Neural crest cell (in vitro differentiated cells): ENCODE data around the gene SRRM1. TPM values are rescaled to one million over a fixed set of nuclear protein-coding genes. Genes with fewer than 3 reads are reported as not detected.

Source experiments
- DNase-seq: peaks from one replicate; pipeline ENCODE4 v3.0.0; 2021; ENCODE audit warnings: low read depth, mixed read lengths, low spot score
- H3K27ac Mint-ChIP-seq: one replicate; pipeline ENCODE4 v1.8.0; 2021; ENCODE audit warnings: mild to moderate bottlenecking, mixed read lengths; ENCODE audit not compliant: unreplicated experiment
- H3K27me3 Mint-ChIP-seq: 2 replicates; pipeline ENCODE4 v1.8.0; 2021; ENCODE audit warnings: low read depth, mild to moderate bottlenecking, mixed read lengths
- H3K36me3 Mint-ChIP-seq: 2 replicates; pipeline ENCODE4 v1.8.0; 2021; ENCODE audit warnings: low read depth, mild to moderate bottlenecking, mixed read lengths
- H3K4me1 Mint-ChIP-seq: 2 replicates; pipeline ENCODE4 v1.8.0; 2021; ENCODE audit warnings: mixed read lengths
- H3K4me3 Mint-ChIP-seq: one replicate; pipeline ENCODE4 v1.8.0; 2021; ENCODE audit warnings: mild to moderate bottlenecking, mixed read lengths
- H3K9me3 Mint-ChIP-seq: 2 replicates; pipeline ENCODE4 v1.8.0; 2021; ENCODE audit warnings: mixed read lengths
- long read RNA-seq: library from polyadenylated mRNA; unstranded; transcript quantifications from one replicate; pipeline ENCODE4 v2.0.0, GENCODE V29; 2020
- total RNA-seq: library from RNA; stranded (reverse); gene quantifications from 2 replicates; pipeline ENCODE4 v1.2.1, GENCODE V29; 2021
- TF ChIP-seq, protein P1 (sequence below): fragments of 200-600 bp; sonication (generic); conservative IDR thresholded peaks from 2 replicates; pipeline ENCODE4 v1.5.0; 2021; ENCODE audit warnings: antibody characterized with exemption, mild to moderate bottlenecking

Gene SRRM1, protein sequence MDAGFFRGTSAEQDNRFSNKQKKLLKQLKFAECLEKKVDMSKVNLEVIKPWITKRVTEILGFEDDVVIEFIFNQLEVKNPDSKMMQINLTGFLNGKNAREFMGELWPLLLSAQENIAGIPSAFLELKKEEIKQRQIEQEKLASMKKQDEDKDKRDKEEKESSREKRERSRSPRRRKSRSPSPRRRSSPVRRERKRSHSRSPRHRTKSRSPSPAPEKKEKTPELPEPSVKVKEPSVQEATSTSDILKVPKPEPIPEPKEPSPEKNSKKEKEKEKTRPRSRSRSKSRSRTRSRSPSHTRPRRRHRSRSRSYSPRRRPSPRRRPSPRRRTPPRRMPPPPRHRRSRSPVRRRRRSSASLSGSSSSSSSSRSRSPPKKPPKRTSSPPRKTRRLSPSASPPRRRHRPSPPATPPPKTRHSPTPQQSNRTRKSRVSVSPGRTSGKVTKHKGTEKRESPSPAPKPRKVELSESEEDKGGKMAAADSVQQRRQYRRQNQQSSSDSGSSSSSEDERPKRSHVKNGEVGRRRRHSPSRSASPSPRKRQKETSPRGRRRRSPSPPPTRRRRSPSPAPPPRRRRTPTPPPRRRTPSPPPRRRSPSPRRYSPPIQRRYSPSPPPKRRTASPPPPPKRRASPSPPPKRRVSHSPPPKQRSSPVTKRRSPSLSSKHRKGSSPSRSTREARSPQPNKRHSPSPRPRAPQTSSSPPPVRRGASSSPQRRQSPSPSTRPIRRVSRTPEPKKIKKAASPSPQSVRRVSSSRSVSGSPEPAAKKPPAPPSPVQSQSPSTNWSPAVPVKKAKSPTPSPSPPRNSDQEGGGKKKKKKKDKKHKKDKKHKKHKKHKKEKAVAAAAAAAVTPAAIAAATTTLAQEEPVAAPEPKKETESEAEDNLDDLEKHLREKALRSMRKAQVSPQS
- 217 and 229 TPM in 2 replicates for total RNA-seq
- long read RNA-seq, transcript SRRM1-205 (4 exons, 2,624 nt), result major isoform, 11 of 92 reads
- long read RNA-seq, partial matches to known transcripts, result 61 of 92 reads
- long read RNA-seq, other reads (novel, unspliced or antisense), result 16 of 92 reads

DNA sequence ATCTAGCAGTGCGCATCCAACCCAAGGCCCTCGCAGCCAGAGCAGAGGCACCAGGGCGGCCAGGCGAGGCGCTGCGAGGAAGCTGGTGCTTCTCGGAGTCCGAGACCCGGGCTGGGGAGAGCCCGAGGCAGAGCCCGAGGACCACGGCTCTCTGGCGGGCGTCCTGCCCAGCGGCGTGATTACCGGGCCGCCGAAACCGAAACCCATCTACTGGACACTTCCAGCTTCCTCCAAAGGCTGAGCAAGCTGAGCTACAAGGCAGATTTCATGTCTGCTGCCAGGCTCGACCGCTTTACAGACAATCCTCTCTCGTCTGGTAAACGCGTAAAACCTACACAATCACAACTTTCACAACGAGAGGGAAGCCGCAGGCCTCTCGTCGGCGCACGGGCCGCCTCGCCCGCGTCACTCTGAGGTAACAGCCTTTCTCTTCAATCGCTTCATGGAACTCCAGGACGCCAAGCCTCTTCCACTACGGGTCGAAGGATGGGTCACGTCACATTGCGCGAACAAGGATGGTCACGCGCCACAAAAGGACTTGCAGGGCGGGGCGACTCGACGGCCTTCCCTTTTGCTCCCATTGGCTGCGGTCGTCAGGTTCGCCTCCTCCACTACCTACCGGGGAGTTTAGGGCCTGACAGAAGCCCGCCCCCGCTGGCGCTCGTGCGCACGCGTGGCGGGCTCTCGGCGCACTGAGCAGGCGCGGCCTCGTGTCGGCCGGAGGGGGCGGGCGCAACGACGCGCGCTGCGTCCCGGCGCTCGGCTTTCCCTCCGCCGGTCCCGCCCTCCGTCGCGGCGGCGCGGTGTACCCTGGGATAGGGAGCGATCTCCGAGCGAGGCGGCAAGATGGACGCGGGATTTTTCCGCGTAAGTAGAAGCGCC, at the start of gene SRRM1:
TSS of gene SRRM1 (plus strand) at position 822 of the 882 bp plus-strand sequence. CDS start at position 847, 25 bp downstream.
- Mint-ChIP-seq H3K9me3 (no peaks in the 10 kb centered on the region), H3K4me1 (peaks cover 31% of the 10 kb centered on the region), H3K27ac (peak within 1 kb of the TSS; percentile 100), H3K4me3 (peak within 1 kb of the TSS; percentile 99), H3K36me3 (peaks cover 2% of the 10 kb centered on the region), H3K27me3 (peaks cover 3% of the 10 kb centered on the region)
- DNase-seq, result peak; percentile 89
- TF ChIP-seq, protein P1, sequence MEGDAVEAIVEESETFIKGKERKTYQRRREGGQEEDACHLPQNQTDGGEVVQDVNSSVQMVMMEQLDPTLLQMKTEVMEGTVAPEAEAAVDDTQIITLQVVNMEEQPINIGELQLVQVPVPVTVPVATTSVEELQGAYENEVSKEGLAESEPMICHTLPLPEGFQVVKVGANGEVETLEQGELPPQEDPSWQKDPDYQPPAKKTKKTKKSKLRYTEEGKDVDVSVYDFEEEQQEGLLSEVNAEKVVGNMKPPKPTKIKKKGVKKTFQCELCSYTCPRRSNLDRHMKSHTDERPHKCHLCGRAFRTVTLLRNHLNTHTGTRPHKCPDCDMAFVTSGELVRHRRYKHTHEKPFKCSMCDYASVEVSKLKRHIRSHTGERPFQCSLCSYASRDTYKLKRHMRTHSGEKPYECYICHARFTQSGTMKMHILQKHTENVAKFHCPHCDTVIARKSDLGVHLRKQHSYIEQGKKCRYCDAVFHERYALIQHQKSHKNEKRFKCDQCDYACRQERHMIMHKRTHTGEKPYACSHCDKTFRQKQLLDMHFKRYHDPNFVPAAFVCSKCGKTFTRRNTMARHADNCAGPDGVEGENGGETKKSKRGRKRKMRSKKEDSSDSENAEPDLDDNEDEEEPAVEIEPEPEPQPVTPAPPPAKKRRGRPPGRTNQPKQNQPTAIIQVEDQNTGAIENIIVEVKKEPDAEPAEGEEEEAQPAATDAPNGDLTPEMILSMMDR, result no peak

DNA sequence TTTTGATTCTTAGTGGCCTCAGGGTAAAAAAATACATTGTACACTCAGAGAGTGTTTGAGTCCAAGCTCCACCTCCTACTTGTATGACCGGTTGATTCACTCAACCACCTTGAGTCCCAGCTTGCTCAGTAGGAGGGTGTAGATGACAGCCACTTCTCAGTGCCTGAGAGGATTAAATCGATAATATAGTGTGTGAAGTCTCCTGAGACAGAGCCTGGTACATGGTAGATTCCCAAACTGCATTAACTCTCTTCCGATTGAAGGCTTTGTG, 48.8 kb upstream of the SRRM1 start:
- no peak overlapping the region for H3K4me3 Mint-ChIP-seq
- peaks cover 2% of the 10 kb centered on the region for H3K4me1 Mint-ChIP-seq
- no peak for DNase-seq
- no peaks in the 10 kb centered on the region for H3K36me3 Mint-ChIP-seq
- H3K9me3 Mint-ChIP-seq, result no peaks in the 10 kb centered on the region
- H3K27me3 Mint-ChIP-seq, result peaks cover 39% of the 10 kb centered on the region
- TF ChIP-seq, protein P1, result no peak
- H3K27ac Mint-ChIP-seq, result peak overlapping the region; percentile 57

DNA sequence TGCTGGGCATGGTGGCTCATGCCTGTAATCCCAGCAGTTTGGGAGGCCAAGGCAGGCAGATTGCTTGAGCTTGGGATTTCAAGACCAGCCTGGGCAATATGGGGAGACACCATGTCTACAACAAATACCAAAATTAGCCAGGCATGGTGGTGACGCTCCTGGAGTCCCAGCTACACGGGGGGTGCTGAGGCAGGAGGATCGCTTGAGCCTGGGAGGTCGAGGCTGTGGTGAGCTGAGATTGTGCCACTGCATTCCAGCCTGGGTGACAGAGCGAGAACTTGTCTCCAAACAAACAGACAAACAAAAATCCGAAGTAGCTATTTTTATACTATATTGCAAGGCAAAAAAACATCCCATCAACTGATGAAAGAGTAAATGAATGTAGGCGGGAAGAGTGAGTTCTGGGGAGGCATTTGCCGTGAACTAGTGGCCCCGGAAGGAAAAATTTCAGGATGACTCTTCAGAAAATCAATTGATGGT, 46.7 kb upstream of the SRRM1 start:
- TF ChIP-seq, protein P1, result no peak

DNA sequence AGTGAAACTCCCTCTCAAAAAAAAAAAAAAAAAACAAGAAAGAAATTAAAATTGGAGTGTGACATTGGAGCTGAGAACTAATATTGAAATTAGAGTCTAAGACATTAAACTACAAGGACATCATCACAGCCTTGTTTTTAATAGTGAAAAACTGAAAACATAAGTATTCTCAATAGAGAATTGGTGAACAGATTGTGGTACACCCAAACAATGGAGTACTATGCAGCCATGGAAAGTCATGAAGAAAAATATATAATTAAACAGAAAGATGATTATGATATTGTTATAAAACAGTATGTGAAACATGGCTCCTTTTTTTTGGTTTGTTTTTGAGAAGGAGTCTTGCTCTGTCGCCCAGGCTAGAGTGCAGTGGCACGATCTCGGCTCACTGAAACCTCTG, 43.8 kb upstream of the SRRM1 start:
- H3K27me3 Mint-ChIP-seq, result peaks cover 26% of the 10 kb centered on the region
- H3K9me3 Mint-ChIP-seq, result no peaks in the 10 kb centered on the region
- TF ChIP-seq, protein P1, result no peak
- H3K4me1 Mint-ChIP-seq, result no peaks in the 10 kb centered on the region
- H3K27ac Mint-ChIP-seq, result no peak overlapping the region
- H3K36me3 Mint-ChIP-seq, result no peaks in the 10 kb centered on the region
- H3K4me3 Mint-ChIP-seq, result no peak overlapping the region
- DNase-seq, result no peak

More for the DNA sequence above, 46.7 kb upstream of the SRRM1 start:
- Mint-ChIP-seq H3K27ac (no peak overlapping the region), H3K27me3 (peaks cover 31% of the 10 kb centered on the region), H3K4me1 (no peaks in the 10 kb centered on the region), H3K9me3 (no peaks in the 10 kb centered on the region), H3K36me3 (no peaks in the 10 kb centered on the region), H3K4me3 (no peak overlapping the region)
- DNase-seq, result no peak

DNA sequence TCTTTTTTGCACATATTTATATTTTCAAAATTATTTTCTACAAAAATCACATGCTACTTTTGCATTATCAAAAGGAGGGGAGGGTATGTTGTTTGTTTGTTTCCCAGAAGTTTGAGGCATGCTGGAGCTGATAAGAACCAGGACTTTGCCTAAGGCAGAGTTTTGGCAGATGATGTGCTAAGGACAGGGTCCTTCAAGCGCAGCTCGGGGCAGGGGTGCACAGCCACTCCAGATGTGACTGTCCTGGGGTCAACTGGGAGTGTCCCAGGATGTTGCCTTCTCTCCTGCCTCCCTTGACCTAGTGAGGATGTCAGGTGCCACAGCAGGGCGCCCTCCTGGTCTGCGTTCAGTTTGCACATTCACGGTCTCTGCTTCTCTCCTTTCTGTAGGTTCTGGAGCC, 42.6 kb upstream of the SRRM1 start:
- TF ChIP-seq, protein P1, result no peak
- H3K27me3 Mint-ChIP-seq, result peaks cover 21% of the 10 kb centered on the region
- no peak for DNase-seq
- H3K27ac Mint-ChIP-seq, result no peak overlapping the region
- H3K9me3 Mint-ChIP-seq, result no peaks in the 10 kb centered on the region
- H3K36me3 Mint-ChIP-seq, result no peaks in the 10 kb centered on the region
- H3K4me1 Mint-ChIP-seq, result no peaks in the 10 kb centered on the region
- no peak overlapping the region for H3K4me3 Mint-ChIP-seq
